ENCODE data around the gene KCNQ1. TPM values are rescaled to one million over a fixed set of nuclear protein-coding genes. Genes with fewer than 3 reads are reported as not detected.

KCNQ1 gene
- total RNA-seq, 1 experiment from 2014 or later: 10.7 TPM

DNA sequence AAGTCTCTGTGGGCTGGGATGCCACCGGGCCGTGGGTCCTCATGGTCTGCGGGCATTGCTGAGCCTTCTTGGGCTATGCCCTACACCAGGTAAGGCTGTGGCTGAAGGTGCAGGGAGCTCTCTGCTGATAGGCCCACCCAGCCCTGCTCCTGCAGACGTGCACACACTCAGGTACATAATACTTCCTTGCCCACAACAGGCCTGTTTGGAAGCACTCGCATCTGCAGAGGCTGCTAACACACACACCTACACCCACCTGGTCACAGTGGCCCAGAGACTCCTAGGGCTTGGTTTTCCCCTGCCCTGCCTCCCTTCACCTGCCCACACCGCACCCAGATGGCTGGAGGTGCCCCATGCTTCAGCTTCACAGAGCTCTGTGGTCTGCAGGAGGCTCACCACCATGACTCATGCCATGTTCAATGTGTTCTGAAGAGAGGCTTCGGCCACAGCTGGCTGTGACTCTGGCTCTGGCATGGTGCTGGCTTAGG lies 327.8 kb downstream of the KCNQ1 start:
- TF ChIP-seq EGR1 (IDR thresholded peaks at IDR 0.05; ENCODE audit: low read depth) (no peak), FOSL1 (IDR thresholded peaks at IDR 0.05; ENCODE audit: low read depth) (peak; percentile 52)
- Histone ChIP-seq H3K9me3 (ENCODE audit: control insufficient read depth in 1 of 2, insufficient read depth in 1 of 2, low read depth in 1 of 2, low read length in 2 of 2) (no peaks in the 10 kb centered on the region), H3K4me1 (ENCODE audit: control insufficient read depth in 1 of 2, insufficient read depth in 2 of 2, low read length in 2 of 2) (peaks cover 7 to 35% of the 10 kb centered on the region in 2 experiments; a peak in 3 of 4 replicates), H3K27me3 (ENCODE audit: insufficient read depth, low read length) (no peaks in the 10 kb centered on the region), H4K20me1 (ENCODE audit: insufficient read depth) (no peaks in the 10 kb centered on the region), H3K9me2 (ENCODE audit: insufficient read depth) (no peaks in the 10 kb centered on the region), H3K36me3 (ENCODE audit: control insufficient read depth in 1 of 2, insufficient read depth in 2 of 2, low read length in 2 of 2) (no peaks in the 10 kb centered on the region), H3K9ac (ENCODE audit: low read length) (no peak overlapping the region), H3K79me2 (ENCODE audit: insufficient read depth, low read length) (no peaks in the 10 kb centered on the region), H3K4me3 (replicated peaks in 1 of 2; ENCODE audit: low read depth in 1 of 2, low read length in 2 of 2) (no peak overlapping the region), H3K4me2 (ENCODE audit: low read length) (peak overlapping the region; percentile 48; the same call in 1 of the 2 replicates), H3K27ac (ENCODE audit: low read depth, low read length) (no peak overlapping the region), H2AFZ (ENCODE audit: low read depth, low read length, poor library complexity, severe bottlenecking) (no peak overlapping the region)
- peak; percentile 84 for ATAC-seq
- CTCF ChIA-PET: no interaction called here
- RAD21 ChIA-PET (ENCODE audit: low non-redundant PET in 1 of 2, low total read pairs in 2 of 2, uncharacterized antibody in 2 of 2, unreplicated experiment in 2 of 2): no interaction called here
- intact Hi-C loops (cut with micrococcal nuclease): no loop called here
- BruUV-seq (replicated peaks): no TSS peak
- peak; percentile 31 for DNase-seq (ENCODE audit: low read depth, low spot score)
- POLR2A ChIA-PET: no interaction called here

DNA sequence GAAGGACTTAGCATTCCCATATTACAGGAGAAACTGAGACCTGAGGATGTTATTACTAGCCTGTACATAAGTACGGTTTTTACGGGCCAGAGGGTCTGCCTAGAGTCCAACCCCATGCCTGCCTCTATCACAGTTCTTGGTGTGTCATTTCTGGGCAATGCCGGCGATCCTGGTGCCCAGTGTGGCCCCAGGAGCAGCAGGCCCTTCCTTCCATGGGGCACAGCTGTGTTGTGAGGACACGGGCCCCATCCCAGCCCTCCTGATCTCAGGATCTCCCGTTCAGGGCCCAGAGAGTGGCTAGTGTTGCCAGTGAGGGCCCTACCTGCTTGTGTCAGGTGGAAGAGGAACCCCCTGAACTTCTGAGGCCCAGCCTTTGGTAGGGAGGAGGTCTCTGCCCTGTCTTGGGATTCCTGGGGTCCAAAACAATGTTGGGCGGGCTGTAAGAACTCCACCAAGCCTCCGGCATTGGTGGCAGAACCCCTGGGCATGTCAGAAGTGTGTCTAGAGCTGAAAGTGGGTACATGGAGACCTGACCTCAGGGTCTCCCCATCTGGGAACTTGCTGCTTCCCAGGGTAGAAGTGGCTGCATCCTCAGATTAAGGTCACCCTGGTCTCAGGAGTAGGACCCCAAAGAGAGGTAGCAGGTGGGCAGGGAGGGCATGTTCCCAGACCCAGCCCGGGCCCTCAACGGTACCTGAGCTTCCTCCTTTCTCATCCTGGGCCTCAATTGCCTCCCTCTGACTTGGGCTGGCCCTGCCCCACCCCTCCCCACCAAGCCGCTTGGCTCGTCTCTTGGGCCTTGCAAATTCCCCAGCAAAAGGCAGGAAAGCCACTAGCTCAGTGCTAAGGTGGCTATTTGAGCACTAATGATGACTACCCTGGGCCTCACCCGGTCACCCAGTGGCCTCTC lies 329.6 kb downstream of the KCNQ1 start:
- Histone ChIP-seq H2AFZ (ENCODE audit: low read depth, low read length, poor library complexity, severe bottlenecking) (no peak overlapping the region), H3K36me3 (ENCODE audit: control insufficient read depth in 1 of 2, insufficient read depth in 2 of 2, low read length in 2 of 2) (no peaks in the 10 kb centered on the region), H3K4me3 (replicated peaks in 1 of 2; ENCODE audit: low read depth in 1 of 2, low read length in 2 of 2) (no peak overlapping the region), H4K20me1 (ENCODE audit: insufficient read depth) (no peaks in the 10 kb centered on the region), H3K27me3 (ENCODE audit: insufficient read depth, low read length) (no peaks in the 10 kb centered on the region), H3K79me2 (ENCODE audit: insufficient read depth, low read length) (no peaks in the 10 kb centered on the region), H3K9me2 (ENCODE audit: insufficient read depth) (no peaks in the 10 kb centered on the region), H3K4me2 (ENCODE audit: low read length) (no peak overlapping the region), H3K4me1 (ENCODE audit: control insufficient read depth in 1 of 2, insufficient read depth in 2 of 2, low read length in 2 of 2) (peaks cover 17 to 41% of the 10 kb centered on the region in 2 experiments; a peak in 3 of 4 replicates), H3K27ac (ENCODE audit: low read depth, low read length) (no peak overlapping the region), H3K9me3 (ENCODE audit: control insufficient read depth in 1 of 2, insufficient read depth in 1 of 2, low read depth in 1 of 2, low read length in 2 of 2) (no peaks in the 10 kb centered on the region), H3K9ac (ENCODE audit: low read length) (no peak overlapping the region)
- ATAC-seq: no peak
- ChIA-PET POLR2A (no interaction called here), CTCF (no interaction called here), RAD21 (ENCODE audit: low non-redundant PET in 1 of 2, low total read pairs in 2 of 2, uncharacterized antibody in 2 of 2, unreplicated experiment in 2 of 2) (no interaction called here)
- no TSS peak for BruUV-seq (replicated peaks)
- intact Hi-C loops (cut with micrococcal nuclease): no loop called here
- no peak for DNase-seq (ENCODE audit: low read depth, low spot score)
- TF ChIP-seq, protein P1, sequence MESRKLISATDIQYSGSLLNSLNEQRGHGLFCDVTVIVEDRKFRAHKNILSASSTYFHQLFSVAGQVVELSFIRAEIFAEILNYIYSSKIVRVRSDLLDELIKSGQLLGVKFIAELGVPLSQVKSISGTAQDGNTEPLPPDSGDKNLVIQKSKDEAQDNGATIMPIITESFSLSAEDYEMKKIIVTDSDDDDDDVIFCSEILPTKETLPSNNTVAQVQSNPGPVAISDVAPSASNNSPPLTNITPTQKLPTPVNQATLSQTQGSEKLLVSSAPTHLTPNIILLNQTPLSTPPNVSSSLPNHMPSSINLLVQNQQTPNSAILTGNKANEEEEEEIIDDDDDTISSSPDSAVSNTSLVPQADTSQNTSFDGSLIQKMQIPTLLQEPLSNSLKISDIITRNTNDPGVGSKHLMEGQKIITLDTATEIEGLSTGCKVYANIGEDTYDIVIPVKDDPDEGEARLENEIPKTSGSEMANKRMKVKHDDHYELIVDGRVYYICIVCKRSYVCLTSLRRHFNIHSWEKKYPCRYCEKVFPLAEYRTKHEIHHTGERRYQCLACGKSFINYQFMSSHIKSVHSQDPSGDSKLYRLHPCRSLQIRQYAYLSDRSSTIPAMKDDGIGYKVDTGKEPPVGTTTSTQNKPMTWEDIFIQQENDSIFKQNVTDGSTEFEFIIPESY (IDR thresholded peaks at IDR 0.05; ENCODE audit: extremely low read depth, insufficient replicate concordance, low read length): no peak
- TF ChIP-seq POLR2AphosphoS5 (IDR thresholded peaks at IDR 0.05; ENCODE audit: low read depth, low read length) (no peak), SRF (IDR thresholded peaks at IDR 0.05; ENCODE audit: low read depth) (no peak), CBX3 (IDR thresholded peaks at IDR 0.05; ENCODE audit: low read depth) (no peak), CEBPB (IDR thresholded peaks at IDR 0.05; ENCODE audit: low read depth) (no peak), EZH2 (IDR thresholded peaks at IDR 0.05) (no peak), POLR2A (IDR thresholded peaks at IDR 0.05; ENCODE audit: borderline replicate concordance, extremely low read depth, insufficient read depth, insufficient read length) (no peak), SIN3A (IDR thresholded peaks at IDR 0.05; ENCODE audit: low read depth) (no peak), ELF1 (IDR thresholded peaks at IDR 0.05; ENCODE audit: borderline replicate concordance, low read depth) (no peak)
- TF ChIP-seq, protein P2, sequence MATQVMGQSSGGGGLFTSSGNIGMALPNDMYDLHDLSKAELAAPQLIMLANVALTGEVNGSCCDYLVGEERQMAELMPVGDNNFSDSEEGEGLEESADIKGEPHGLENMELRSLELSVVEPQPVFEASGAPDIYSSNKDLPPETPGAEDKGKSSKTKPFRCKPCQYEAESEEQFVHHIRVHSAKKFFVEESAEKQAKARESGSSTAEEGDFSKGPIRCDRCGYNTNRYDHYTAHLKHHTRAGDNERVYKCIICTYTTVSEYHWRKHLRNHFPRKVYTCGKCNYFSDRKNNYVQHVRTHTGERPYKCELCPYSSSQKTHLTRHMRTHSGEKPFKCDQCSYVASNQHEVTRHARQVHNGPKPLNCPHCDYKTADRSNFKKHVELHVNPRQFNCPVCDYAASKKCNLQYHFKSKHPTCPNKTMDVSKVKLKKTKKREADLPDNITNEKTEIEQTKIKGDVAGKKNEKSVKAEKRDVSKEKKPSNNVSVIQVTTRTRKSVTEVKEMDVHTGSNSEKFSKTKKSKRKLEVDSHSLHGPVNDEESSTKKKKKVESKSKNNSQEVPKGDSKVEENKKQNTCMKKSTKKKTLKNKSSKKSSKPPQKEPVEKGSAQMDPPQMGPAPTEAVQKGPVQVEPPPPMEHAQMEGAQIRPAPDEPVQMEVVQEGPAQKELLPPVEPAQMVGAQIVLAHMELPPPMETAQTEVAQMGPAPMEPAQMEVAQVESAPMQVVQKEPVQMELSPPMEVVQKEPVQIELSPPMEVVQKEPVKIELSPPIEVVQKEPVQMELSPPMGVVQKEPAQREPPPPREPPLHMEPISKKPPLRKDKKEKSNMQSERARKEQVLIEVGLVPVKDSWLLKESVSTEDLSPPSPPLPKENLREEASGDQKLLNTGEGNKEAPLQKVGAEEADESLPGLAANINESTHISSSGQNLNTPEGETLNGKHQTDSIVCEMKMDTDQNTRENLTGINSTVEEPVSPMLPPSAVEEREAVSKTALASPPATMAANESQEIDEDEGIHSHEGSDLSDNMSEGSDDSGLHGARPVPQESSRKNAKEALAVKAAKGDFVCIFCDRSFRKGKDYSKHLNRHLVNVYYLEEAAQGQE (IDR thresholded peaks at IDR 0.05; ENCODE audit: low read depth): no peak
- TF ChIP-seq, protein P3, sequence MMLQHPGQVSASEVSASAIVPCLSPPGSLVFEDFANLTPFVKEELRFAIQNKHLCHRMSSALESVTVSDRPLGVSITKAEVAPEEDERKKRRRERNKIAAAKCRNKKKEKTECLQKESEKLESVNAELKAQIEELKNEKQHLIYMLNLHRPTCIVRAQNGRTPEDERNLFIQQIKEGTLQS (IDR thresholded peaks at IDR 0.05): no peak
- TF ChIP-seq, protein P4, sequence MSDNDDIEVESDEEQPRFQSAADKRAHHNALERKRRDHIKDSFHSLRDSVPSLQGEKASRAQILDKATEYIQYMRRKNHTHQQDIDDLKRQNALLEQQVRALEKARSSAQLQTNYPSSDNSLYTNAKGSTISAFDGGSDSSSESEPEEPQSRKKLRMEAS (IDR thresholded peaks at IDR 0.05): no peak
